OCI-LY7 (cell line): ENCODE measurements around the gene ZNF181. TPM values are rescaled to one million over a fixed set of nuclear protein-coding genes. Genes with fewer than 3 reads are reported as not detected.
A peak's percentile ranks its signal among the peaks of the same experiment; 100 is the strongest.

Experiments used
- BruUV-seq: library from RNA; stranded (reverse); fragments of 400-500 nt; replicated peaks from 2 replicates; lab custom pipeline; 2021; lab: Mats Ljungman, UMichigan
- CTCF ChIA-PET: fragments of 300-600 bp; sonication (Branson Sonifier 250); formaldehyde crosslinking; loops from one replicate; lab custom pipeline; 2022; ENCODE audit warnings: antibody characterized with exemption; ENCODE audit not compliant: unreplicated experiment; lab: Charles Lee
- POLR2A ChIA-PET: fragments of 300-600 bp; sonication (Branson Sonifier 250); formaldehyde crosslinking; loops from one replicate; lab custom pipeline; 2022; ENCODE audit warnings: antibody characterized with exemption; lab: Charles Lee
- DNase-seq: peaks from one replicate; pipeline ENCODE4 v3.0.0-alpha.2; 2015; ENCODE audit warnings: low spot score
- H2AFZ ChIP-seq: fragments of 200-600 bp; sonication (generic), shearing (Covaris generic); 2 replicates; pipeline ENCODE4 v1.6.1; 2014; ENCODE audit warnings: mild to moderate bottlenecking, antibody characterized with exemption, low read length, moderate library complexity
- H3K27ac ChIP-seq: fragments of 200-600 bp; sonication (generic); 2 replicates; pipeline ENCODE4 v1.5.1; 2014; ENCODE audit warnings: mixed run types, low read depth, mild to moderate bottlenecking, moderate library complexity, low read length, inconsistent platforms; ENCODE audit not compliant: poor library complexity, severe bottlenecking
- H3K36me3 ChIP-seq: fragments of 200-600 bp; sonication (generic); 2 replicates; pipeline ENCODE4 v1.6.1; 2014; ENCODE audit warnings: mild to moderate bottlenecking, antibody characterized with exemption, low read length, moderate library complexity, mixed read lengths; ENCODE audit not compliant: insufficient read depth
- H3K4me1 ChIP-seq: fragments of 200-600 bp; sonication (generic); 2 replicates; pipeline ENCODE4 v1.5.1; 2014; ENCODE audit warnings: mild to moderate bottlenecking, low read length; ENCODE audit not compliant: insufficient read depth, poor library complexity, severe bottlenecking
- H3K4me2 ChIP-seq: fragments of 200-600 bp; sonication (generic); 2 replicates; pipeline ENCODE4 v1.6.1; 2014; ENCODE audit warnings: mild to moderate bottlenecking, low read length
- H3K4me3 ChIP-seq: fragments of 200-600 bp; sonication (generic); 2 replicates; pipeline ENCODE4 v1.5.1; 2014; ENCODE audit warnings: mild to moderate bottlenecking, low read depth, low read length; ENCODE audit not compliant: poor library complexity, severe bottlenecking
- H3K79me2 ChIP-seq: fragments of 200-600 bp; sonication (generic); 2 replicates; pipeline ENCODE4 v1.6.1; 2016; ENCODE audit warnings: low read depth, mild to moderate bottlenecking, low read length, moderate library complexity, mixed read lengths; ENCODE audit not compliant: insufficient read depth
- H3K9me2 ChIP-seq: fragments of 200-600 bp; sonication (generic); 2 replicates; pipeline ENCODE4 v1.6.1; 2016; ENCODE audit warnings: mild to moderate bottlenecking, low read length, mixed read lengths; ENCODE audit not compliant: insufficient read depth
- H3K9me3 ChIP-seq: fragments of 200-600 bp; sonication (generic); 2 replicates; pipeline ENCODE4 v1.6.1; 2014; ENCODE audit warnings: mild to moderate bottlenecking, mixed run types, low read length, mixed read lengths
- H4K20me1 ChIP-seq: fragments of 200-600 bp; sonication (generic); 2 replicates; pipeline ENCODE4 v1.6.1; 2014; ENCODE audit warnings: mild to moderate bottlenecking, antibody characterized with exemption, low read length, moderate library complexity, mixed read lengths; ENCODE audit not compliant: insufficient read depth
- EZH2phosphoT487 ChIP-seq: fragments of 200-600 bp; sonication (generic); IDR thresholded peaks from 2 replicates; pipeline ENCODE4 v1.6.1; 2018; ENCODE audit warnings: low read depth, borderline replicate concordance, mild to moderate bottlenecking, mixed run types, antibody characterized with exemption, low read length, moderate library complexity, mixed read lengths
- intact Hi-C: fragments of 100-400 bp; cut with micrococcal nuclease; formaldehyde crosslinking; loops from one replicate; pipeline ENCODE4 v1.10.0; 2022; ENCODE audit not compliant: unreplicated experiment
- total RNA-seq, 2 experiments: library from RNA; depleted of rRNA in 1 of 2; stranded (reverse); fragments of >200 nt in 1 of 2; shearing (Covaris generic) in 1 of 2; gene quantifications; 2 replicates each; pipeline ENCODE4 v1.2.3, GENCODE V29; 2014 to 2022
- TF ChIP-seq, protein P1 (sequence below): fragments of 200-600 bp; sonication (generic); conservative IDR thresholded peaks from 2 replicates; pipeline ENCODE4 v1.5.1; 2014; ENCODE audit warnings: mild to moderate bottlenecking, antibody characterized with exemption, low read length, moderate library complexity, mixed read lengths

Gene ZNF181
- total RNA-seq, 2 experiments from 2014 or later, result 8.3 to 18.8 TPM

DNA sequence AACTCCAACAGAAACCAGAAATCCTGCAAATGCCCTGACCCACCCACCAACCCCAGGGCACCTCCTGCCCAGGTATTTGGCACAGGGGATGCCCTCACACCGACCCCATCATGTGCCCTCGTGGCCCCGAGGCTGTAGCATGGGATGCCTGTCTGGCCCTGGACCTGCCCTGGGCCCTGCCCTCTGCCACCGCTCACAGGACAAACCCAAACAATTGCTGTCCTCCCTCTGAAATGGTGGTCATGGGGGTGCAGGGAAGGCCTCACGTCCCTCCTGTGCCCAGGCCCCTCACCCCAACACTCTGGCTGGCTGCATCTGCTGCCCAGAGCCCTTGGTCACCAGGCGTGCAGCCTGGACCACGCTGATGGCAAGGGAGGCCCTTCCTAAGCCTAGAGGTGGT, 2.1 kb upstream of the ZNF181 start:
- no peaks in the 10 kb centered on the region for H4K20me1 ChIP-seq
- H3K9me2 ChIP-seq, result no peaks in the 10 kb centered on the region
- no peaks in the 10 kb centered on the region for H3K36me3 ChIP-seq
- H3K9me3 ChIP-seq, result no peaks in the 10 kb centered on the region
- no peak overlapping the region for H2AFZ ChIP-seq
- no peak overlapping the region for H3K4me3 ChIP-seq
- peaks cover 17% of the 10 kb centered on the region for H3K4me1 ChIP-seq
- no TSS peak for BruUV-seq
- CTCF ChIA-PET, result no interaction called here
- no peak overlapping the region for H3K4me2 ChIP-seq
- POLR2A ChIA-PET, result no interaction called here
- DNase-seq, result no peak
- TF ChIP-seq, protein P1, sequence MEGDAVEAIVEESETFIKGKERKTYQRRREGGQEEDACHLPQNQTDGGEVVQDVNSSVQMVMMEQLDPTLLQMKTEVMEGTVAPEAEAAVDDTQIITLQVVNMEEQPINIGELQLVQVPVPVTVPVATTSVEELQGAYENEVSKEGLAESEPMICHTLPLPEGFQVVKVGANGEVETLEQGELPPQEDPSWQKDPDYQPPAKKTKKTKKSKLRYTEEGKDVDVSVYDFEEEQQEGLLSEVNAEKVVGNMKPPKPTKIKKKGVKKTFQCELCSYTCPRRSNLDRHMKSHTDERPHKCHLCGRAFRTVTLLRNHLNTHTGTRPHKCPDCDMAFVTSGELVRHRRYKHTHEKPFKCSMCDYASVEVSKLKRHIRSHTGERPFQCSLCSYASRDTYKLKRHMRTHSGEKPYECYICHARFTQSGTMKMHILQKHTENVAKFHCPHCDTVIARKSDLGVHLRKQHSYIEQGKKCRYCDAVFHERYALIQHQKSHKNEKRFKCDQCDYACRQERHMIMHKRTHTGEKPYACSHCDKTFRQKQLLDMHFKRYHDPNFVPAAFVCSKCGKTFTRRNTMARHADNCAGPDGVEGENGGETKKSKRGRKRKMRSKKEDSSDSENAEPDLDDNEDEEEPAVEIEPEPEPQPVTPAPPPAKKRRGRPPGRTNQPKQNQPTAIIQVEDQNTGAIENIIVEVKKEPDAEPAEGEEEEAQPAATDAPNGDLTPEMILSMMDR, result no peak
- TF ChIP-seq EZH2phosphoT487, result no peak
- intact Hi-C loops, result no loop called here
- H3K79me2 ChIP-seq, result no peaks in the 10 kb centered on the region
- no peak overlapping the region for H3K27ac ChIP-seq

DNA sequence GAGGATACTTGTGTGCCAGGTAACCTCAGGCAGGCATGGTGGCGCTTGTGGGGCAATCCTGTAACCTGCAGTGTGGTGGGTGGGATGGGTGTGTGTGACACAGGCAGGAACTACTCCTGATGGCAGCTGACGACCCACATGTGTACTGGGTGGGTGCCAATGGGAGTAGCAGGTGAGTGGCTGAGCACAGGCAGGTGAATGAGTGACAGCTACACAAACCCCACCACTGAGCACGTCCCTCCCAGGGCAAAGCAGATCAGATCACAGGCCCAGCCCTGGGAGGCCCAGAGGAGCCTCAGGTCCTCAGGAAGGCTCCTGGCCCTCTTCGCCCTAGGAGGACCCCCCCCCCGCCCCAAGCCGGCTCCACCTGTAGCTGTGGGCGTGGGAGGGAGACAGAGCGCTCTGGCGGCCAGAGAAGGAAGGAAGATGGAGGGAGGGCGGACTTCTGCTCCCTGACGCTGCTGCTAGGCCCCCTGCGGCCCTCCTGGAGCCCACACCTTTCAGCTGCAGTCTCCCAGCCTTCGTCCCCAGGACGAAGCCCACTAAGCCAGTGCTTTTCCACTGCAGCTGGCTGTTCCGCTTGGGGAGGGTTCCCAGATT, 1.3 kb upstream of the ZNF181 start:
- DNase-seq, result peak; percentile 18
- H4K20me1 ChIP-seq, result no peaks in the 10 kb centered on the region
- intact Hi-C loops, result loop anchor here (1.0 kb wide), 1 partner anchor 55 kb away; the partner anchor contains the start of genes SCGB2B2 and ZNF302
- CTCF ChIA-PET, result interaction anchor here (0.6 kb wide), 1 partner anchor 1882 kb away, joined by 4 read pairs; no protein-coding TSS in a partner anchor
- H3K4me3 ChIP-seq, result peak overlapping the region; percentile 77
- H3K4me1 ChIP-seq, result peaks cover 17% of the 10 kb centered on the region
- no peak for TF ChIP-seq EZH2phosphoT487
- TF ChIP-seq, protein P1, result no peak
- H3K4me2 ChIP-seq, result peak overlapping the region; percentile 85
- no peaks in the 10 kb centered on the region for H3K9me2 ChIP-seq
- no peak overlapping the region for H2AFZ ChIP-seq
- no peaks in the 10 kb centered on the region for H3K9me3 ChIP-seq
- no peaks in the 10 kb centered on the region for H3K79me2 ChIP-seq
- POLR2A ChIA-PET, result interaction anchor here (1.1 kb wide), 2 partner anchors 33 to 56 kb away, joined by 3 to 4 read pairs; partner anchors contain the start of genes SCGB2B2 and ZNF302
- H3K27ac ChIP-seq, result no peak overlapping the region
- H3K36me3 ChIP-seq, result no peaks in the 10 kb centered on the region; the same call in 1 of the 2 replicates
- BruUV-seq, result no TSS peak

DNA sequence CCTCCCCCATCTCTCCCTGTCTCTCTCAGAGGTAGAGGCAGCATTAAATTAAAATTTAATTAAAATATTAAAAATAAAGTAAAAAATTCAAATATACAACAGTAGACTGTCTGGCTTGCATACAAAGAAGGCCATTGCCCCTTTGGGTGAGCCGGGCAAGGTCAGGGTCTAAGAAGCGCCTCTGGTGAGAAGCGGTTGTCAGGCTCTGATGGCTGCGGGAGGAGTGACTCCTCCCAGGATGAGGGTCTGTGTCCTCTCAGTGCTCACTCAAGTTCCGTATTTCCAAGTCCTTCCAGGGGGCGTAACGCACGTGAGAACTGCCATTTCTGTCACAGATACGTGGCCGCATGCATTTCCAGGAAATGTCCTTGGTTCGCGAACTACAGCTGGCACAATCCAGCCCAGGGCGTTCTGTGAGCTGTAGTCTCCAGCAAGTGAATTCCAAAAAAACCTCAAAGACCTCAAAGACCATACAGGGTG, 737 bp upstream of the ZNF181 start:
- H4K20me1 ChIP-seq, result no peaks in the 10 kb centered on the region
- H2AFZ ChIP-seq, result peak overlapping the region; percentile 99
- H3K4me1 ChIP-seq, result peaks cover 17% of the 10 kb centered on the region
- peak overlapping the region; percentile 85 for H3K4me2 ChIP-seq
- CTCF ChIA-PET, result interaction anchor here (0.6 kb wide), 1 partner anchor 1881 kb away, joined by 4 read pairs; no protein-coding TSS in a partner anchor
- BruUV-seq, result TSS peak; percentile 95
- POLR2A ChIA-PET, result interaction anchor here (1.1 kb wide), 2 partner anchors 33 to 56 kb away, joined by 3 to 4 read pairs; partner anchors contain the start of genes SCGB2B2 and ZNF302
- TF ChIP-seq EZH2phosphoT487, result no peak
- TF ChIP-seq, protein P1, result no peak
- H3K36me3 ChIP-seq, result no peaks in the 10 kb centered on the region; the same call in 1 of the 2 replicates
- H3K27ac ChIP-seq, result peak overlapping the region; percentile 62
- no peaks in the 10 kb centered on the region for H3K79me2 ChIP-seq
- no peaks in the 10 kb centered on the region for H3K9me3 ChIP-seq
- peak; percentile 70 for DNase-seq
- intact Hi-C loops, result loop anchor here (1.0 kb wide), 1 partner anchor 56 kb away; the partner anchor contains the start of genes SCGB2B2 and ZNF302
- H3K4me3 ChIP-seq, result peak overlapping the region; percentile 77
- H3K9me2 ChIP-seq, result no peaks in the 10 kb centered on the region
